NCI-H1105 treated with DMSO at 0.1 percent for 48 hours (cell line): ENCODE results near the gene NCR1.
"Not testable (repeated sequence)": the region's sequence is repeated elsewhere in the genome, so short reads cannot be mapped to it uniquely, and the experiment has no call there.

Experiments
- DNase-seq: peaks from one replicate; lab custom pipeline; 2025; lab: John Stamatoyannopoulos, UW

Gene NCR1

DNA sequence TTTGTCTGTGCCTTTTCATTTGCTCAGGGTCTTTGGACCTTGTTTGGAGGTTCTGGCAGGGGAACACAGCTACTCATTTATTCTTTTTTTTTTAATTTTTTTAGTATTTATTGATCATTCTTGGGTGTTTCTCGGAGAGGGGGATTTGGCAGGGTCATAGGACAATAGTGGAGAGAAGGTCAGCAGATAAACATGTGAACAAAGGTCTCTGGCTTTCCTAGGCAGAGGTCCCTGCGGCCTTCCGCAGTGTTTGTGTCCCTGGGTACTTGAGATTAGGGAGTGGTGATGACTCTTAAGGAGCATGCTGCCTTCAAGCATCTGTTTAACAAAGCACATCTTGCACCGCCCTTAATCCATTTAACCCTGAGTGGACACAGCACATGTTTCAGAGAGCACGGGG, 2.0 kb downstream of the NCR1 start:
- DNase-seq: not testable (repeated sequence)

DNA sequence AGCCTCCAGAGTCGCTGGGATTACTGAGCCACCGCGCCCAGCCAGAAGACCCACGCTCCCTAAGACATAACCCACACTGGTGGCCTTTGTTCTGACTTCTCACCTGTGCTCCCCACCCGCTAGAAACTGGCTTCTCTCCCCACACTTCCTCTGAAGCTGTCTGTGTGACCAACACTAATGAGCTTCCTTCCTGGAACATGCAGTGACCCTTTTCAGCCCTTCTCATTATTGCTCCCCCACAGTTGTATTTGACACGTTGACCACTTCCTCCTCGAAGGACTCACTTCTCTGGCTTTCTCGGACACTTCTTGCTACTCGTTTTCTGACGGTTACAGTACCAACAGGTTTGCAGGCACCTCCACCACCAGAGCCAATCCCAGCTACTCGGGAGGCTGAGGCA, 10.9 kb downstream of the NCR1 start:
- no peak for DNase-seq

DNA sequence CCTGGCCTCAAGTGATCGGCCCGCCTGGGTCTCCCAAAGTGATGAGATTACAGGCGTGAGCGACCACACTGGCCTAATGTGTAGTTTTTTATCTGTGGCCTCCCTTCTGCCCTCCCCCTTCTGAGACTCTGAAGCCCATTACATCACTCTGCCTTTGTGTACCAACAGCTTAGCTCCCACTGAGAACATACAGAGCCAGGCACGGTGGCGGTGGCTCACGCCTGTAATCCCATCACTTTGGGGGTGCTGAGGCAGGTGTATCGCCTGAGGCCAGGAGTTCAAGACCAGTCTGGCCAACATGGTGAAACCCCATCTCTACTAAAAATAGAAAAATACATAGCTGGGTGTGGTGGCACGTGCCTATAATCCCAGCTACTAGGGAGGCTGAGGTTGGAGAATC, 12.6 kb downstream of the NCR1 start:
- no peak for DNase-seq

DNA sequence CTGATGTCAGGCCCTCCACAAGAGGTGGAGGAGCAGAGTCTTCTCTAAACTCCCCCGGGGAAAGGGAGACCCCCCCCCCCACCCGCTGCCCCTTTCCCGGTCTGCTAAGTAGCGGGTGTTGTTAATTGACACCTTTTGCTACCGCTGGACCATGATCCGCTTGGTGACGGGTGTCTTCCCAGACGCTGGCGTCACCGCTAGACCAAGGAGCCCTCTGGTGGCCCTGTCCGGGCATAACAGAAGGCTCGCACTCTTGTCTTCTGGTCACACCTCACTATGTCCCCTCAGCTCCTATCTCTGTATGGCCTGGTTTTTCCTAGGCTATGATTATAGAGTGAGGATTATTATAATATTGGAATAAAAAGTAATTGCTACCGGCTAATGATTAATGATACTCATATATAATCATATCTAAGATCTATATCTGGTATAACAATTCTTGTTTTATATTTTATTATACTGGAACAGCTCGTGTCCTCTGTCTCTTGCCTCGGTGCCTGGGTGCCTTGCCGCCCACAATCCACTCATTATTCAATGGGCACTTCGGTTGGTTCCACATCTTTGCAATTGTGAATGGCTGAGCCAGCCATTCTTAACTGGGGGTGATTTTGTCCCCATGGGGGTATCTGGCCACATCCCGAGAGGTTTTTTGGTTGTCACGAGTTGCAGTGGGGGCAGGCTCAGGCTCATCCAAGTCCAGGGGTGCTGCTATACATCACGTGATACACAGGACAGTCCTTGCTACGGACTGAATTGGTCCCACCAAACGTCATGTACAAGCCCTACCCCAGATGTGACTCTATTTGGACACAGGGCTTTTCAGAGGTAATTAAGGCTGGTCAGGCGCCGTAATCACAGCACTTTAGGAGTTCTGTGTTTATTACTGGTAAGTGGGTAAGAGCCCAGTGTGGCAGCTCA, 14.0 kb downstream of the NCR1 start:
- not testable (repeated sequence) for DNase-seq

DNA sequence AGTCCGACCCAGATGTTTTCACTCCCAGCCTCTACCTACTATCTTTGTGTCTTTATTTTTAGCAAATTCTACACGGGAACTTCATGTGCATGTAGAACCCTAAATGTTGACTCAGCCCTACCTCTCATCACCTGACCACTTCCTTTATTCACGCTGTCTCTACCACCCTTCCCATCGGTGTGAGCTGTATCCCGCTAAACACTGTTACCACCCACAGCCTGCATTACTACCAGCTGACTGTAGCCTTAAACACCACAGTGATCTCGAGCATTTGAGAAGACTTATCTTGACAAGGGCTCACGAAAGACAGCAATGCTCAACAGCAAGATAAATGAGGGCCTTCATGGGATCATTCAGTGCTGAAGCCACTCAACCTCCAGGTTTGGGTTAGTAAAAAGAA, 15.1 kb downstream of the NCR1 start:
- no peak for DNase-seq

DNA sequence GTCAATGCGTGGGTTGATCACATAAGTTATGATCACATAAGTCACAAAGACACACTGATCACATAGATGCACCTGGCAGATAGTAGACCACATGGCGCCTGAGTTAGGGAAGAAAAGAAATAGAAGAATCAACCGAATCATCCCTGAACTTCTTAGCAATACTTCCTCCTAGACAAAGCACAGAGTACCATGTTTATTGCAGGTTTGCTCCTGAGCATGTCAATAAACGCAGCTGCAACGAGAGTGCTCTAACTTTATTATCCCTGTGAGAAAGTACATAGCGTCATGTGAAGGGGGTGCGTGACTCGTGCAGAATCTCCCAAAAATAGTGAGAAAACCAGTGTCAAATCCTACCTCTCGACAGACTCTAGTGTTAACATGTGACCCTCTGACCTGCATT, 17.3 kb downstream of the NCR1 start:
- DNase-seq: no peak

DNA sequence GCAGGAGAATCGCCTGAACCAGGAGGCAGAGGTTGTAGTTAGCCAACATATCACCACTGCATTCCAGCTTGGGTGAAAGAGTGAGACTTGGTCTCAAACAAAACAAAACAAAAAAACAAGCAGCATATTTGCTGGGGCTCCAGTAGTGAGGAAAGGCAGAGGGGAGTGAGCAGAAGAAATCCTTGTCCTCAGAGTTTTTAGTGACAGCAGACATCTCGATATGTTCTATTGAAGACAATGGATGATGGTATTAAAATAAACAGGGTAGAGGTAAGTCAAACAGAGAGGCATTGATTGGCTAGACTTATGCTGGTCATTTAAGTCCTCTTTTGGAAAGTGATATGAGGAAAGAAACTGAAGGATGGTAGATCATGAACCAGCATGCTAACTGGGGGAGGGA, 22.4 kb downstream of the NCR1 start:
- DNase-seq: peak; percentile 7

DNA sequence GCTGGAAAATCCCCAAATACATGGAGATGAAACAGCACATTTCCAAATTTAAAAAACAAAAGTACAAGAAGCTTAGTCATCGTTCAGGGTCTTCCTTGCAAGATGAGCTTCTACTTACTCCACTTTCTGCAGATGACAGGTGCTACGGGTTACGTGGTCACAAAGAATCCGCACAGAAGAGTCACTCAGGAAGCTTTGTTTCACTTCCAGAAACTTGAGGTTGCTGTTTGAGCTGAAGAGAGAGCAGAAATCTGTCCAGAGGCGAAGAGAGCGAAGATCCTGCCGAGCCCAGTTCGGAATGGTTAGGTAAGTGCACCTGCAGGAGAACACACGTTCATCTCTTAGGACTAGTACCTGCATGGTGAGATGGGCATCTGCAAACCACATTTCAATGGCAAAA, 32.0 kb downstream of the NCR1 start:
- no peak for DNase-seq

DNA sequence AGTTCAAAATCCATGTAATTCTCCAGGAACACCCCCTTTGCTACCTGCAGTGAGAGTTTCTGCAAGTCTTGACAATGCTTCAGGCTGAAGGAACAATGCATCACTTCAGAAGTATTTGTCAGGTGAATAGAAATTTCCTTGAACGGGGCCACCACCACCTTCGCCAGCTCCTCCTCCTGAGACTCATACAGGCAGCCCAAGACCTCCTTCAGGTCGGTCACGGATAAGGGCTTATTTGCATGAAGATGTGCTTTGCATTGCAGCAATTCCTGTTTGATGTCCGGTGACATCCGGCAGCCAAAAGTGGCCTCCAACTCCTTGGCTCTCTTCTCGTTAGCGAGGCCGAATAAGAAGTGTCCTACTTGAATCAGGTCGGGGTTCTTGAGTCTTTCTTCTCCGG, 33.0 kb downstream of the NCR1 start:
- no peak for DNase-seq

DNA sequence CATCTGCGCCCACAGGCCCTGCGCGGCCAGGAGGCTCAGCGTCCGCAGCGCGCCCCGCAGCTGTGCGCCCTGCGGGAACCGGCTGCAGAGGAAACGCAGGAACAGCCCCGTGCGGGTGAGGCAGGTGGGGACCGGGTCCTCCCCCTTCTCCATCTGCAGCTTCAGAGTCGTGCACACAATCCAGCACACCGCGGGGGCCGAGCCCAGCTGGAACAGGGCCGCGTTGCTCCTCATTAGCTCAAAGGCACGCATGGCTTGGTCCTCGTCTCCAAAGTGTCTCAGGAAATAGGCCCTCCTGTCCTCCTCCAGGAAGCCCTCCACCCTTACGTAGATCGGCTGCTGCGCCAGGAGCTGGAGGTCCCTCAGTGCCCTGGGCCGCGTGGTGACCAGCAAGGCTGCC, 33.6 kb downstream of the NCR1 start:
- DNase-seq: not testable (repeated sequence)

DNA sequence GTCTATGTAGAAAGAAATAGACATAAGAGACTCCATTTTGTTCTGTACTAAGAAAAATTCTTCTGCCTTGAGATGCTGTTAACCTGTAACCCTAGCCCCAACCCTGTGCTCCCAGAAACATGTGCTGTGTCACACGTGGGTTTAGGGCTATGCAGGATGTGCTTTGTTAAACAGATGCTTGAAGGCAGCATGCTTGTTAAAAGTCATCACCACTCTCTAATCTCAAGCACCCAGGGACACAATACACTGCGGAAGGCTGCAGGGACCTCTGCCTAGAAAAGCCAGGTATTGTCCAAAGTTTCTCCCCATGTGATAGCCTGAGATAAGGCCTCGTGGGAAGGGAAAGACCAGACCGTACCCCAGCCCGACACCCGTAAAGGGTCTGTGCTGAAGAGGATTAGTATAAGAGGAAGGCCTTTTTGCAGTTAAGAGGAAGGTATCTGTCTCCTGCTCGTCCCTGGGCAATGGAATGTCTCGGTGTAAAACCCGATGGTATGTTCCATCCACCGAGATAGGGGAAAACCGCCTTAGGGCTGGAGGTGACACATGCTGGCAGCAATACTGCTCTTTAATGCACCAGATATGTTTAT, 37.9 kb downstream of the NCR1 start:
- DNase-seq: not testable (repeated sequence)

DNA sequence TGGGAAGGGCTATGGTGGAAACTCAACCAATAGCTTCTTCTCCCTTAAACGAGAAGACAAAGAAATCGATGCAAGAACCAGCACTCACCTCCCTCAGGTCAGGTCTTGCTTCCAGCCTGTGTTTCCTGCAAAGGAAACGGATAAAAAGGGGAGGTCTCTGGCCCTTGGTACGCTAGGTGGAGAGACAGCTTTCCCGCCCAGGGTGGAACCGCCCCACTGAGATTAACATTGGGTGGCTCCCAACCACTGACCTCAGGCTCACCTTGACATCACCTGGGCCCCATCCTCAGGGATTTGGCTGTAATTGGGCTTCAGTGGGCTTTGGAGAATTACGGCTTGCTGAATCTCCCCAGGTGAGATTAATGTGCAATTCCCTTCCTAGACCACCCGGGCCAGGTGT, 41.4 kb downstream of the NCR1 start, which contains the start of gene NLRP7:
NLRP7 (minus strand) TSS at position 150 of the 400 bp plus-strand sequence.
- no peak for DNase-seq

DNA sequence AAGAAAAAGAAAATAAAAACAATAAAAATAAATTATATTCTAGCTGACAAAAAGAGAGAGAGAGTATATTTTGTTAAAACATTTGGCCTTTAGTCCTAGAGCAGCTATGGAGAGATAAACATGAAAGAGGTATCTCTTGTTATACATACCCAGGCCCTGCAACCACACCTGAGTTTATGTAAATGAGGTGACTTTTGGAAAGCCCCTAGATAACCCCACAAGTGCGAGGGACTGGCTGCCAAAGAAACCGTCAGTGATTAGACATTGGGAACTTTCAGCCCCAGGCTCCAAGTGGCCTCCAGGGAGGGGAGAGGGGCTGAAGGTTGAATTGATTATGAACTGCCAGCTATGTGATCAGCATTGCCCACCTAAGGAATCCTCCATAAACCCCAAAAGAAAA, 43.5 kb downstream of the NCR1 start:
- no peak for DNase-seq

DNA sequence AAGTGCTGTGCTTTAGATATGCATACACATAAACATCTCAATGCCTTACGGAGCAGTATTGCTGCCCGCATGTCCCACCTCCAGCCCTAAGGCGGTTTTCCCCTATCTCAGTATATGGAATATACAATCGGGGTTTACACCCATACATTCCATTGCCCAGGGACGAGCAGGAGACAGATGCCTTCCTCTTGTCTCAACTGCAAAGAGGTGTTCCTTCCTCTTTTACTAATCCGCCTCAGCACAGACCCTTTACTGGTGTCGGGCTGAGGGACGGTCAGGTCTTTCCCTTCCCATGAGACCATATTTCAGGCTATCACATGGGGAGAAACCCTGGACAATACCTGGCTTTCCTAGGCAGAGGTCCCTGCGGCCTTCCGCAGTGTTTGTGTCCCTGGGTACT, 44.6 kb downstream of the NCR1 start:
- not testable (repeated sequence) for DNase-seq

DNA sequence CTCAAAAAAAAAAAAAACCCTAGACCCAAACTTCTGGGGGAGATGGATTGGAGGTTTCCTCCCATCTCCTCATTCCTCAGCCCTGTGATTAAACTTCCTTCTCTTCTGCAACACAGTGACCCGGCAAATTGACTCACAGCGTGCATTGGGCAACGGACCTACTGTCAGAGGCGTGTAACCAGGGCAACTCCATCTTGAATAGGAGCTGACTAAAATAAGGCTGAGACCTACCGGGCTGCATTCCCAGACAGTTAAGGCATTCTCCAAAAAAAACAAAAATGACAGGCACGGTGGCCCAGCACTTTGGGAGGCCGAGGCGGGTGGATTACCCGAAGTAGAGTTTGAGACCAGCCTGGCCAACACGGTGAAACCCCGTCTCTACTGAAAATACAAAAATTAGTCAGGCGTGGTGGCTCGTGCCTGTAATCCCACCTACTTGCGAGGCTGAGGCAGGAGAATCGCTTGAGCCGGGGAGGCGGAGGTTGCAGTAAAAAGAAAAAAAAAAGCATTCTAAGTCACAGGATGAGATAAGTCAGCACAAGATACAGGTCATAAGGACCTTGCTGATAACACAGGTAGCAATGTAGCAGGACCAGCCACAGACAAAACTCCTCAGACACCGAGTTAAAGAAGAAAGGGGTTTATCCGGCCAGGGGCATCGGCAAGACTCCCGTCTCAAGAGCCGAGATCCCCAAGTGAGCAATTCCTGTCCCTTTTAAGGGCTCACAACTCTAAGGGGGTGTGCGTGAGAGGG, 46.8 kb downstream of the NCR1 start:
- no peak for DNase-seq

DNA sequence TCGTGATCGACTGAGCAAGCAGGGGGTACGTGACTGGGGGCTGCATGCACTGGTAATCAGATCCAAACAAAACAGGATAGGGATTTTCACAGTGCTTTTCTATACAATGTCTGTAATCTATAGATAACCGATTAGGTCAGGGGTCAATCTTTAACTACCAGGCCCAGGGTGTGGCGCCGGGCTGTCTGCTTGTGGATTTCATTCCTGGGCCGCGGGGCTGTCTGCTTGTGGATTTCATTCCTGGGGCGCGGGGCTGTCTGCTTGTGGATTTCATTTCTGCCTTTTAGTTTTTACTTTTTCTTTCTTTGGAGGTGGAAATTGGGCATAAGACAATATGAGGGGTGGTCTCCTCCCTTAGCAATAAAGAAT, 47.4 kb downstream of the NCR1 start:
- not testable (repeated sequence) for DNase-seq

DNA sequence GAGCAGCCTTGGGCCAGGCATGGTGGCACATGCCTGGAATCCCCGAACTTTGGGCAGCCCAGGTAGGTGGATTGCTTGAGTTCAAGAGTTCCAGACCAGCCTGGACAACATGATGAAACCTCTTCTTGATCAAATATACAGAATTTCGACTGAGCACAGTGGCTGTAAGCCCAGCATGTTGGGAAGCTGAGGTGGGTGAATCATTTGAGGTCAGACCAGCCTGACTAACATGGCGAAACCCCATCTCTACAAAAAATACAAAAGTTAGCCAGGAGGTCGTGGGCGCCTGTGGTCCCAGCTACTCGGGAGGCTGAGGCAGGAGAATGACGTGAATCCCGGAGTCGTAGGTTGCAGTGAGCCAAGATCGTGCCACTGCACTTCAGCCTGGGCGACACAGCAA, 49.4 kb downstream of the NCR1 start:
- DNase-seq: no peak

DNA sequence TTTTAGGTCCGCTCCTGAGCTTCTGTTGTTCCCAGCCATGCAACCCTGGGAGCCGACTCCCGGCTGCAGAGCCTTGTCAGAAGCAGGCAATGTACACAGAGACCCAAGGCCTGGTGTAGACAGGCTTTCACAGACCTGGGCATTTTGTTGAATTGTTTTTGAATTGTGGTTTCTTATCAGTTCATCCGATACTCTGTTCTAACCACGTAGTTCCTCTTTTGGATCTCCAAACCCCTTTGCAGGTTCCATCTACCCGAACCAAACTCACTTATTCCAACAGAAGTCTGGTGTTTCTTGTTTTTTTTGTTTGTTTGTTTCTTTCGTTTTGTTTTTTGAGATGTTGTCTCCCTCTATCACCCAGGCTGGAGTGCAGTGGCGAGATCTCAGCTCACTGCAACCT, 53.9 kb downstream of the NCR1 start:
- no peak for DNase-seq
